CD4-positive, alpha-beta T cell treated with Interleukin-6 at 100 ng/mL for 8 hours (primary cell): ENCODE results near the gene C1QTNF1.

Experiments
- DNase-seq: peaks from one replicate; pipeline ENCODE4 v3.0.0-alpha.2; 2020; ENCODE audit warnings: mixed read lengths, low spot score

The C1QTNF1 gene

DNA sequence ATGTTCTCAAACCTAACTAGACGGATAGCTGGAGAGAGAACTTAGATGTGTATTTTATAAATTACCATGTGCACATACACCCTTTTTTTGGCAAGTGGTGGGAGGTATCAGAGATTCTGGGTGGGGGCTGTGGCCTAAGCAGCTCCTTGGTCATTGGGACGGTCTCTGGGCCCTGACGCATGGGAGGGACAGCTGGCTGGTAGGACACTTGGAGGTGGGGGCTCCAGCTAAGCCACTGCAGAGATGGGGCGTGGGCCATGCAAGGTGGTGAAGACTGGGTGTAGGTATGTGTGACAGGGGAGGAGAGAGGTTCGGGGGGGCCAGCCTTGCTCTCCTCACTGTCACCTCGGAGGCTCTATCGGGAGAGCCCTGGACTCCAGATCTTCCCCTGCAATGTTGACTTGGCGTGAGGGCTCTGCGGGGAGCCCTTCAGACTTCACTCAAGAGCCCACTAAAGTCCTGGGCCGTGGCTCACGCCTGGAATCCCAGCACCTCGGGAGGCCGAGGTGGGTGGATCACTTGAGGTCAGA lies 17.1 kb downstream of the C1QTNF1 start:
- no peak for DNase-seq

DNA sequence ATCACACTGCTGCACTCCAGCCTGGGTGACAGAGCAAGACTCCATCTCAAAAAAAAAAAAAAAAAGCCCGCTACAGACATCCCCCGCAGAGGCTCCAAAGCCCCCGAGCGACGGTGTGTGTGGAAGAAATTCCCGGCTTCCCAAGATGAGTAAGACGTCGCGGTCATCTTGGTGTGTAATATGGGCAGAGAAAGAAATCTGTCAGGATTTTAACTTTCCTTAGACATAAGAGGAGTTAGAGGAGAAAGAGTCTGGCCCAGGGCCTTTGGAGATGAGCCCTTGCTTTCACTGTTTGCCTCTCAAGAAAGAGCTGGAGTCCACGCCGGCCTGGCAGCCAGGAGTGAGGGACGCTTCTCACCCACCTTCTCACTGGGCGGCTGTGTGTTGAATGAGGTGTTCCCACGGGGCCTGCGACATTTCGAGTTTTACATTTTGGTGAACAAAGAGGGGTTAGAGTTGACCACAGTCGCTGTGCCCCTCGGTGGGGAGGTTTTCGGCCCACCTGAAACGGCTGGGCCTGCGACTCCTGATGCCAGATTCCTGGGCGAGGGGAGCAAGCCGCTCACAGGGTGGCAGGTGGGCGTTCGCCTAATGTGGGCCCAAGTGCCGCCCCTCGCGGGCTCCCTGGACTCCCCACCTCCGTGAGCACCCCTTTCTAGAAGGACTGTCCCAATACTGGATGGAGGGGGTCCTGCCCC lies 17.9 kb downstream of the C1QTNF1 start:
- DNase-seq, result no peak

DNA sequence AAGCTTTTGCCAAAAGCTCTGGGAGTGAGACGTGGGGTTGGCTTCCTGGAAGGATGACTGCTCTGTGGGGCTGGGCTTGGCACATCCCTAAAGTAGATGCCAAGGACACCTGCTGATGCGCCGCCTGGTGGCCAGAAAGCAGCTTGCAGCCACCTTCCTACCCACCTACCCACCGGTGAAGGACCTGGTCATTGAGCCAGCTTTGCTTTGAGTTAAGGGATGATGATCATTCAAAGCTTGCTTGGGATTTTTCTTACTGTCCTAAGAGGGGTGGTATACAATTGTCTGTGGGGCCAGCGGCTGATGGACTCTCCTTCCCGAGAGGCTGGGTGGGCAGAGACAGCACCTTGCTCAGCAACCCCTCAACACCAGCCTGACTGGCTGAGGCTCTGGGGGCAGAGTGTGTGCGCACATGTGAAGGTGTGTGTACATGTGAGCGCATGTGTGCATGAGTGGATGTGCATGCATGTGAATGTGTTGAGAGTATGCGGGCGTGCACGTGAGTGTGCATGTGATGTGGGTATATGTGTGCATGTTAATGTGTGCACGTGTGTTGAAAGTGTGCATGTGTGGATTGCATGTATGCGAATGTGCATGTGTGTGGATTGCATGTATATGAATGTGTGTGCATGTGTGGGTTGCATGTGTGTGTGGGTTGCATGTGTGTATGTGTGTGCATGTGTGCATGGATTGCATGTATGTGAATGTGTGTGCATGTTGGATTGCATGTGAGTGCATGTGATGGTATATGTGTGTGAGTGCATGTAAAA lies 18.6 kb downstream of the C1QTNF1 start:
- peak; percentile 38 for DNase-seq

DNA sequence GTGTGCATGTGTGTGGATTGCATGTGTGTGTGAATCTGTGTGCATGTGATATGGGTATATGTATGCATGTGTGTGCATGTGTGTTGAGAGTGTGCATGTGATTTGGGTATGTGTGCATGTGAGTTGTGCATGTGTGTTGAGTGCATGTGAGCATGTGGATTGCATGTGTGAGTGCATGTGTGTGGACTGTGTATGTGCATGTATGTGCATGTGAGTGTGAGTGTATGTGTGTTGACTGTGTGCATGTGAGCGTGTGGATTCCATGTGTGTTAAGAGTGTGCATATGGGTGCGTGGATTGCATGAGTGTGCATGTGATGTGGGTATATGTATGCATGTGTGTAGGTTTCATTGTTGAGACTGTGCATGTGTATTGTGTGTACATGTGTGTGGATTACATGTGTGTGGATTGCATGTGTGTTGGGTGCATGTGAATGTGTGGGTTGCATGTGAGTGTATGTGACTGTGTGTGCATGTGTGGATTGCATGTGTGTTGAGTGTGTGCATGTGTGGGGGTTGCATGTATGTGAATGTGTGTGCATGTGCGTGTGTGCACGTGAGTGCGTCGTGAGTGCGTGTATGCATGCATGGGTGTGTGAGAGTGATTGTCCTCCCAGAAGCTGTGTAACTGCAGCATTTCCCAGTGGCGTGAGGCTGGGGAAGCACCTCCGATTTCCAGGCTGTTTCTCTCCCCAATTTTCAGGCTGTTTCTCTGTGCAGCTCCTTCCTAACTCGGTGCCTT lies 19.4 kb downstream of the C1QTNF1 start:
- no peak for DNase-seq

DNA sequence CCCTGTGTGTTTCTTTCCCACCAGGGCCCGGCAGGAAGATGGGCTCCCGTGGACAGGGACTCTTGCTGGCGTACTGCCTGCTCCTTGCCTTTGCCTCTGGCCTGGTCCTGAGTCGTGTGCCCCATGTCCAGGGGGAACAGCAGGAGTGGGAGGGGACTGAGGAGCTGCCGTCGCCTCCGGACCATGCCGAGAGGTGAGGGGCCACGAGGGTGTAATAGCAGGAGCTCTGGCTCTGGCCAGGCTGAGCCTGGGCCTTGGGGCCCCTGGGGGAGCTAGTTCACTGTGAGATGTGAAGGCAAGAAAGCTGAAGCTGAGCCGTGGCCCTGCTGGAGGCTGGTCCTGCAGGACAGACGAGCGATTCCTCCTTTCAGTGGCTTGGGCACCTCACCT lies 20.0 kb downstream of the C1QTNF1 start:
- no peak for DNase-seq

DNA sequence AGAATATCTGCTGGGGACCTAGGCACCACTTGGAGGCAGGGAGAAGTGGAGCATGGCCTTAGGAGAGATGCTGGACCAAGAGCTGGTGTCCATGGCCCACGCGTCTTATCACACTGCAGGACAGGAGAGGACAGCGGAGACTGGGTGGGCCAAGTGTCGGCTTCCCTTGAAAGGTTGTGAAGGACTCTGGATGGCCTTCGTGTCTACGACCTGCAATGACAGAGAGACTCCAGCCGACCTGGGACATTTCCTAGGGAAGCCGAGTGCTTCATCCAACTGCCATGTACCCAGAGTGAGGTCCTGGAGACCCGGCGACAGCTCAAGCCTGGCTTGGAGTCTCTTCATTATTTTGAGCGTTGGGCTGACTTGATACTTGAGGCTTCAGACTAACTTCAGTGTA lies 20.5 kb downstream of the C1QTNF1 start:
- no peak for DNase-seq

DNA sequence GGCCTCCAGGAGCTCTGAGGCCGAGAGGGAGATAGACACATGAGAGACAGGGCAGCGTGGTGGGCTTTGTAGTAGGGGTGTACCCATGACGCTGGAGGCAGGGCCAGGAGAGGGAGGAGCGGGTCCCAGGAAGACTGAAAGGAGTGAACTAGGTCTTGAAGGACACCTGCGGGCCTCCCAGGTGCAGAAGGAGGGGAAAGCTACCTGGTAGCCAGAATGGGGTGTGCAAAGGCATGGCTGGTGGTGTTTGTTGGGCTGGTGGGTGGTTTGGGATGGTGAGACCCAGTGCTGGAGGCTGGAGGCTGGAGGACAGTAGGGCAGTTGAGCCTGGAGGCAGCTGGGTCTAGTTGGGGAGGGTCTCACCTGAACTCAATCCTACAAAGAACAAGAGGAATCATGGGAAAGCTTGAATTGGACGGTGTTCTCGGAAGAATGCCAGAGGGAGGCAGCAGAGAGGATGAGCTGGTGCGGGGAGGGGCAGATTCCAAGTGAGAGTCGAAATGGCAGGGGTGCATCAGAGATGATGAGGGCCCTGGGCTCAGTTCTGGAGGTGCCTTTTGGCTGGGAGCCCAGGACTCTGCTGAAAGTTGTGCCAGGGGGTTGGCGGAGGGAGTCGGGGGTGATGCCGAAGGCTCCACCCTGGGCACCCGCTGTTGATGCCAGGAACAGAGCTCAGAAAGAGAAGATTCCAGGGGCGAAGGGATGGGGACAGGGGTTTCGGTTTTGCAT lies 21.2 kb downstream of the C1QTNF1 start:
- no peak for DNase-seq

DNA sequence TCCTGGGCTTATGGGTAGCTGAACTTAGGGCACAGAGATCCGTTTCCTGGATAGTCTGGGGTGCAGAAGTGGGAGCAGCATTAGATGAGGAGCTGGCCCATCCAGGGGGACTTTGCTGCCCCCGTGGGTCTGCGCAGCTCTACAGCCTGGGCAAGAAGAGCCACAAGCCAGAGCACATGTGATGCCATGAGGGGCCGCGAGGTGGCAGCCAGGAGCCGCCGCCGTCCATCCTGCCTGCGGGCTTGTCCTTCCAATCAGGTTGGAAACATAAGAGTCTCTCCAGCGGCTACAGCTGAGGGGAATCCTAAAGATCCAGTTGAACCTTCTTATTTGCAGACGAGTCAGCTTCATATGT lies 21.9 kb downstream of the C1QTNF1 start:
- peak; percentile 49 for DNase-seq

DNA sequence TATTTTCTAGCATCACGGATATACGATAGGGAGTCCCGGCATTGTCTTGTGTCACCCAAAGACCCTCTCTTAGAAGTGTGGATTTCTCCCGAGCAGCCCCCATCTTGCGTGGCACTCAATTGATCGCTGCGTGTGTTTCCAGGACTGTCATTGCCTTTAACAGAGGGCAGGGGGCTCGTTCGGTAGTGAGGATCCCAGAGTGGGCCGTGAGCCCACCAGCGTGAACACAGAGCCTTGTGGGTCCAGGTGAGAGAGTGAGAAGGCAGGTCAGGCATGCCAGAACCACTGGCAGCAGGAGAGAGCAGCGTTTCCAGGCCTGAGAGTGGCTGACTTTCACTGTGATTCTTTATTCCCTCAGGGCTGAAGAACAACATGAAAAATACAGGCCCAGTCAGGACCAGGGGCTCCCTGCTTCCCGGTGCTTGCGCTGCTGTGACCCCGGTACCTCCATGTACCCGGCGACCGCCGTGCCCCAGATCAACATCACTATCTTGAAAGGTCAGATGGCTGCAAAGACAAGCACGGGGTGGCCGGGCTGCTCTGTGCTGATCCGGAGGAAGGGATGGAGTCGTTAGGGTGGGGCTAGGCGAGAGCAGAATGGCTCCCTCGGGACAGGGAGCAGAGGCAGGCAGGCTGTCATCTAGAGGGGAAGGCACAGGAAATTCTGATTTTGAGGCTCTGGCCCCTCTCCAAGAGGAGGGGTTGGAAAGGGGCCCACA lies 22.4 kb downstream of the C1QTNF1 start:
- no peak for DNase-seq

DNA sequence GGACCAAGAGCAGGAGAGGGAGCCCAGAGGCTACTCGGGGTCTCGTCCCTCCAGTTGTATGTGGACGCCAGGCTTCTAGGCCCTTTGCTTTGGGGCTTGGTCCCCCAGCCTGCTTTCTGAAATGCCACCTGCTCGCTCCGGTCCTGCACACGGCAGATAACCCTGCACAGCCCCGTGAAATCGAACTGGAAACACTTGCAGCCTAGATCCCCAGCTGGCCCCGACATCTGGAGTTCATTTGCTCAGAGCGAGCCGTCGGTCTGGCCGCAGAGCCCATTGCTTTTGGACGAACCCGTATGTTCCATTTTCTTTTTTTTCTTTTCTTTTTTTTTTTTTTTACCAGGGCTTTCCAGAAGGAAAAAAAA lies 22.9 kb downstream of the C1QTNF1 start:
- no peak for DNase-seq

DNA sequence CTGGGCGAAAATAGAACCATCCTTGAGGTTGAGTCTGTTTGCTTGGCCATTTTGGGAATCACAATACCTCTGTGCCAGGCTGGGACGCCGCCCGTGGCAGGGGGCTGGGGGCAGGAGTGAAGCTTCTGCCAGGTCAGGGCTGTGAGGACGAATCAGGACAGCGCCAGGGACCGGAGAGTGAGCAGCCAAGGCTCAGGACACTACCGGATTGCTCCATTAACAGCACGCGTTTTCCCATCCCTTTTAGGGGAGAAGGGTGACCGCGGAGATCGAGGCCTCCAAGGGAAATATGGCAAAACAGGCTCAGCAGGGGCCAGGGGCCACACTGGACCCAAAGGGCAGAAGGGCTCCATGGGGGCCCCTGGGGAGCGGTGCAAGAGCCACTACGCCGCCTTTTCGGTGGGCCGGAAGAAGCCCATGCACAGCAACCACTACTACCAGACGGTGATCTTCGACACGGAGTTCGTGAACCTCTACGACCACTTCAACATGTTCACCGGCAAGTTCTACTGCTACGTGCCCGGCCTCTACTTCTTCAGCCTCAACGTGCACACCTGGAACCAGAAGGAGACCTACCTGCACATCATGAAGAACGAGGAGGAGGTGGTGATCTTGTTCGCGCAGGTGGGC lies 23.4 kb downstream of the C1QTNF1 start:
- no peak for DNase-seq

DNA sequence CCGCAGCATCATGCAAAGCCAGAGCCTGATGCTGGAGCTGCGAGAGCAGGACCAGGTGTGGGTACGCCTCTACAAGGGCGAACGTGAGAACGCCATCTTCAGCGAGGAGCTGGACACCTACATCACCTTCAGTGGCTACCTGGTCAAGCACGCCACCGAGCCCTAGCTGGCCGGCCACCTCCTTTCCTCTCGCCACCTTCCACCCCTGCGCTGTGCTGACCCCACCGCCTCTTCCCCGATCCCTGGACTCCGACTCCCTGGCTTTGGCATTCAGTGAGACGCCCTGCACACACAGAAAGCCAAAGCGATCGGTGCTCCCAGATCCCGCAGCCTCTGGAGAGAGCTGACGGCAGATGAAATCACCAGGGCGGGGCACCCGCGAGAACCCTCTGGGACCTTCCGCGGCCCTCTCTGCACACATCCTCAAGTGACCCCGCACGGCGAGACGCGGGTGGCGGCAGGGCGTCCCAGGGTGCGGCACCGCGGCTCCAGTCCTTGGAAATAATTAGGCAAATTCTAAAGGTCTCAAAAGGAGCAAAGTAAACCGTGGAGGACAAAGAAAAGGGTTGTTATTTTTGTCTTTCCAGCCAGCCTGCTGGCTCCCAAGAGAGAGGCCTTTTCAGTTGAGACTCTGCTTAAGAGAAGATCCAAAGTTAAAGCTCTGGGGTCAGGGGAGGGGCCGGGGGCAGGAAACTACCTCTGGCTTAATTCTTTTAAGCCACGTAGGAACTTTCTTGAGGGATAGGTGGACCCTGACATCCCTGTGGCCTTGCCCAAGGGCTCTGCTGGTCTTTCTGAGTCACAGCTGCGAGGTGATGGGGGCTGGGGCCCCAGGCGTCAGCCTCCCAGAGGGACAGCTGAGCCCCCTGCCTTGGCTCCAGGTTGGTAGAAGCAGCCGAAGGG lies 24.2 kb downstream of the C1QTNF1 start:
- no peak for DNase-seq

DNA sequence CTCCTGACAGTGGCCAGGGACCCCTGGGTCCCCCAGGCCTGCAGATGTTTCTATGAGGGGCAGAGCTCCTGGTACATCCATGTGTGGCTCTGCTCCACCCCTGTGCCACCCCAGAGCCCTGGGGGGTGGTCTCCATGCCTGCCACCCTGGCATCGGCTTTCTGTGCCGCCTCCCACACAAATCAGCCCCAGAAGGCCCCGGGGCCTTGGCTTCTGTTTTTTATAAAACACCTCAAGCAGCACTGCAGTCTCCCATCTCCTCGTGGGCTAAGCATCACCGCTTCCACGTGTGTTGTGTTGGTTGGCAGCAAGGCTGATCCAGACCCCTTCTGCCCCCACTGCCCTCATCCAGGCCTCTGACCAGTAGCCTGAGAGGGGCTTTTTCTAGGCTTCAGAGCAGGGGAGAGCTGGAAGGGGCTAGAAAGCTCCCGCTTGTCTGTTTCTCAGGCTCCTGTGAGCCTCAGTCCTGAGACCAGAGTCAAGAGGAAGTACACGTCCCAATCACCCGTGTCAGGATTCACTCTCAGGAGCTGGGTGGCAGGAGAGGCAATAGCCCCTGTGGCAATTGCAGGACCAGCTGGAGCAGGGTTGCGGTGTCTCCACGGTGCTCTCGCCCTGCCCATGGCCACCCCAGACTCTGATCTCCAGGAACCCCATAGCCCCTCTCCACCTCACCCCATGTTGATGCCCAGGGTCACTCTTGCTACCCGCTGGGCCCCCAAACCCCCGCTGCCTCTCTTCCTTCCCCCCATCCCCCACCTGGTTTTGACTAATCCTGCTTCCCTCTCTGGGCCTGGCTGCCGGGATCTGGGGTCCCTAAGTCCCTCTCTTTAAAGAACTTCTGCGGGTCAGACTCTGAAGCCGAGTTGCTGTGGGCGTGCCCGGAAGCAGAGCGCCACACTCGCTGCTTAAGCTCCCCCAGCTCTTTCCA lies 25.1 kb downstream of the C1QTNF1 start:
- DNase-seq, result no peak

DNA sequence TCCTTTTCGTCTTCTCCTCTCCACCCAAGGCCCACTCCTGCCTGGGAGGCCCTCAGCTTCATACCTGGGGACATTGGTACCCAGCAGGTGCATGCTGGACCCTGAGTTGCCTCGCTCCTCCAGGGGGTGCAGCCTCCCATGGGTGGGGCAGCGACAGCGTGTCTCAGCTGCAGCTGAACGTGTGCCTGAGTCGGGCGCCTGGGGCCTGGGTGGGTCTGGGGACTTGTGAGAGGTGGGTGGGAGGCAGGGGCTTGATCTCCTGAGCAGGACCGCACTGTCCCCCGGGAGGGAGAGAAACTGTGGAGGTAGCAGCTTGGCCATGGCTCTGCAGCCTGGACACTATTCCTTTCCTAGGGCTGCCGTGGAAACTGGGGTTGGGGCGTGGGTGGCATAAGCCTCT lies 25.9 kb downstream of the C1QTNF1 start:
- no peak for DNase-seq

DNA sequence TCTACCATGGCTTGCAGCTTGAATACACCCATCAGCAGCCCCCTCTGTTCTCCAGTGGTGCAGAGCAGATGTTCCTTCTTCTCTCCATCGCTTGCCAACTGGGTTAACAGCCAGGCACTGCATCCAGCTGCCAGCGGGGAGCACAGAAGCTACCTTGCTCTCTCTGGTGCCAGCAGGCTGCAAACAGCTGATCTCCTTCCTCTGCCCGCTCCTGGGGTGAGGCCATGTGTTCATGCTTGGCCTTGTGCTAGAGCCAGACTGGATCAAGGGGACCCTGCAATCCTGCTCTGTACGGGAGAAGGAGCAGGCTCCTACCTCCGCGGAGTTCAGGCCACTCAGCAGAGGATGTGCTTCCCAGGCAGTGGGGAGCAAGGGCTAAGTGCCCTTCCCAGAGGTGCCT lies 26.6 kb downstream of the C1QTNF1 start:
- DNase-seq, result no peak

DNA sequence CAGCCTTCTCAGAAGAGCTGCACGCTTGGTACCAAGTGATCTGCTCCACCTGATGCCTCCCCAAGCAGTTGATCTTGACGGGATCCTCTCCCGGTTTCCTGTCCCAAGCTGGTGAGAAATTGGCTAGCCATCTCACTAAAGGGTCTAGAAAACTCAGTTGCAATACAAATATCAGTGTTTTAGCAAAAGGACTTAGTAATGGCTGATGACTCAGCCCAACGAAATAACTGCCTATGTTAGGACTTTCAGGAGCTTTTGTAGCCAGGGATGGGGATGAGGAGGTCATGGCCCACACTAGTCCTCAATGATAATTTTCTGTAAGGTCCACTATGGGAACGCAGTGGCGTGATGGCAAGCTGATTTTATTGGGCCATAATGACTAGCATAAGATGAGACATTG lies 27.3 kb downstream of the C1QTNF1 start:
- no peak for DNase-seq

DNA sequence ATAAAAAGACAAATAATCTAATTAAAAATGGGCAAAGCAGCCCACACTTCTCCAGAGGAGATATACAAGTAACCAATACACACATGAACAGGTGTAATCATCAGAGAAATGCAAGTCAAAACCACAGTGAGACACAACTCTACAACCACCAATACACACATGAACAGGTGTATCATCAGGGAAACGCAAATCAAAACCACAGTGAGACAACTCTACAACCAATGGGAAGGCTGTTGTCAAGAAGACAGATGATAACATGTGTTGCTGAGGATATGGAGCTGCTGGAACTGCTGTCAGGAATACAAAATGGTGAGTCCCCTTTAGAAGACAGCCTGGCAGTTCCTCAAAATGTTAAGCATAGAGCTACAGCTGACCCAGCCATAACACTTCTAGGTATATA lies 28.2 kb downstream of the C1QTNF1 start:
- no peak for DNase-seq

DNA sequence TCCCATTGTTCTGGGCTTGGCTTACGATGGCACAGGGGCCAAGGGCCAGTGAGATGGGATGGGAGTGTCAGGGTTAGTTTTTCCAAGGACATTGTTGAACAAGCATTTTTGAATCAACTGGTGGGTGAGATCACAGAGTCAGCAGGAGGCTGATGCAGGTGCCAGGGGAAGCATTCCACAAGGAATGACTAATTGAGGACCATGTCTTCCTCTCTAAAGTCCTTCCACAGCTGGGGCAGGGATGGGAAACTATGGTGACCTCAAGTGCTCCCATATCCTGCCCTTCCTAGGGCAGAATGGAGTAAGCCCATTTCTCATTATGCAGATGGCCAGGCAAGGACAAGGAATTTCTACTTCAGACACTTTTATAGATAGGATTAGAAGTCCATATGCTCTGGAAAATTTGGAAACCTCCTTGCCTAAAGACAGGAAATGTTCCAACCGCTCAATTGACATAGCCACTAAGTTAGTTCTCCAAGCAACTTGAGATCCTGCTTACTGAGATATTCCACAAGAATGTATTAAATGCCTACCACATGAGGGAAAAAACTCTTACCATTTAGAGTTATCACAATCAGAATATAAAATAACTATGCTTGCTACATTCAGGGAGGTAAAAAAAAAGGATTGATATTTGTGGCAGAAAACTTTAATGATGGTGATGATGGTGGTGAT lies 29.4 kb downstream of the C1QTNF1 start:
- DNase-seq, result no peak
